ENCODE results near the gene RERE. TPM values are rescaled to one million over a fixed set of nuclear protein-coding genes. Genes with fewer than 3 reads are reported as not detected.

RERE gene
- total RNA-seq, 1 donor from 2014 or later: 76.8 TPM

- Mint-ChIP-seq H3K27ac (ENCODE audit: unreplicated experiment) (no peak overlapping the region), H3K36me3 (ENCODE audit: unreplicated experiment) (peaks cover 10% of the 10 kb centered on the region), H3K27me3 (ENCODE audit: unreplicated experiment) (no peaks in the 10 kb centered on the region), H3K4me1 (ENCODE audit: unreplicated experiment) (peaks cover 25% of the 10 kb centered on the region), H3K9me3 (ENCODE audit: unreplicated experiment) (no peaks in the 10 kb centered on the region), H3K4me3 (ENCODE audit: unreplicated experiment) (no peak overlapping the region)
- no peak for DNase-seq (ENCODE audit: extremely low spot score, unreplicated experiment)
- TF ChIP-seq CTCF (IDR thresholded peaks at IDR 0.05): no peak
These were observed 170.4 kb downstream of the RERE start for GRCh38 chr1:8646996-8647395.

- no peak overlapping the region for H3K27ac Mint-ChIP-seq (ENCODE audit: unreplicated experiment)
- no peak for TF ChIP-seq CTCF (IDR thresholded peaks at IDR 0.05)
- H3K36me3 Mint-ChIP-seq (ENCODE audit: unreplicated experiment): peaks cover 10% of the 10 kb centered on the region
- H3K4me1 Mint-ChIP-seq (ENCODE audit: unreplicated experiment): peaks cover 23% of the 10 kb centered on the region
- H3K9me3 Mint-ChIP-seq (ENCODE audit: unreplicated experiment): no peaks in the 10 kb centered on the region
- DNase-seq (ENCODE audit: extremely low spot score, unreplicated experiment): no peak
- no peaks in the 10 kb centered on the region for H3K27me3 Mint-ChIP-seq (ENCODE audit: unreplicated experiment)
- H3K4me3 Mint-ChIP-seq (ENCODE audit: unreplicated experiment): no peak overlapping the region
These were observed 171.3 kb downstream of the RERE start for GRCh38 chr1:8646189-8646588.

- Mint-ChIP-seq H3K9me3 (ENCODE audit: unreplicated experiment) (no peaks in the 10 kb centered on the region), H3K4me1 (ENCODE audit: unreplicated experiment) (peaks cover 31% of the 10 kb centered on the region), H3K27ac (ENCODE audit: unreplicated experiment) (no peak overlapping the region), H3K36me3 (ENCODE audit: unreplicated experiment) (peaks cover 5% of the 10 kb centered on the region), H3K27me3 (ENCODE audit: unreplicated experiment) (no peaks in the 10 kb centered on the region), H3K4me3 (ENCODE audit: unreplicated experiment) (no peak overlapping the region)
- no peak for DNase-seq (ENCODE audit: extremely low spot score, unreplicated experiment)
- no peak for TF ChIP-seq CTCF (IDR thresholded peaks at IDR 0.05)
These were observed 173.6 kb downstream of the RERE start for GRCh38 chr1:8643542-8644536.

- Mint-ChIP-seq H3K27ac (ENCODE audit: unreplicated experiment) (no peak overlapping the region), H3K4me3 (ENCODE audit: unreplicated experiment) (no peak overlapping the region), H3K27me3 (ENCODE audit: unreplicated experiment) (no peaks in the 10 kb centered on the region), H3K36me3 (ENCODE audit: unreplicated experiment) (peaks cover 5% of the 10 kb centered on the region), H3K9me3 (ENCODE audit: unreplicated experiment) (no peaks in the 10 kb centered on the region), H3K4me1 (ENCODE audit: unreplicated experiment) (peaks cover 17% of the 10 kb centered on the region)
- no peak for DNase-seq (ENCODE audit: extremely low spot score, unreplicated experiment)
- TF ChIP-seq CTCF (IDR thresholded peaks at IDR 0.05): no peak
These were observed 175.3 kb downstream of the RERE start for GRCh38 chr1:8642114-8642513.

- Mint-ChIP-seq H3K4me3 (ENCODE audit: unreplicated experiment) (no peak overlapping the region), H3K27ac (ENCODE audit: unreplicated experiment) (no peak overlapping the region), H3K9me3 (ENCODE audit: unreplicated experiment) (no peaks in the 10 kb centered on the region), H3K27me3 (ENCODE audit: unreplicated experiment) (no peaks in the 10 kb centered on the region), H3K4me1 (ENCODE audit: unreplicated experiment) (peaks cover 15% of the 10 kb centered on the region), H3K36me3 (ENCODE audit: unreplicated experiment) (peaks cover 5% of the 10 kb centered on the region)
- no peak for DNase-seq (ENCODE audit: extremely low spot score, unreplicated experiment)
- no peak for TF ChIP-seq CTCF (IDR thresholded peaks at IDR 0.05)
These were observed 176.0 kb downstream of the RERE start for GRCh38 chr1:8641377-8641997.
